ENCODE measurements around the gene RENBP. TPM values are rescaled to one million over a fixed set of nuclear protein-coding genes. Genes with fewer than 3 reads are reported as not detected.

The RENBP gene
- total RNA-seq, 2 experiments from 2014 or later: 8.2 to 8.4 TPM

DNA sequence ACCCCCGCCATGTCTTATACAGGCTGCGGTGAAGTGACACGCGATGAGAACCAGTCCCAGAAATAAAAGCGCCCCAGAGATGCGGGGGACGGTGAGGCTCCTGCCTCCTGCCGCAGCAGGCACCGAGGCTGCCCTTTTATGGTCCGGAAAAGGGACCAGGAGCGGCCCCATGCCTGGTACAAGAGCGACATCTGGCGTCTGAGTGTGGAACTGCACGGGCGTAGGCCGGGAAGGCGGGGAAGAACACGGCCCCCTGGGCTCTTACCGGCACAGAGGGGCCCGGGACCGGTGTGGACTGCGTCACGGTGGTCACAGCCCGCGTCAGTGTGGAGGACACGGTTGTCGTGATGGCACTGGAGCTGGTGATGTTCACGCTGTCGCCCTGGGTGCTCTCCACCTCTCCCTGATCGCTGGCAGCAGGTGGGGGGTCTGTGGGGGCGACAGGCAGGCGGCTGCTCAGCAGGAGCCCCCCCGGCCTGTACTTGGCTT, 8.9 kb upstream of the RENBP start:
- CTCF ChIA-PET: interaction anchor here (0.8 to 1.0 kb wide), 2 partner anchors 60 to 190 kb away, joined by 3 read pairs; no protein-coding TSS in a partner anchor
- peaks cover 26% of the 10 kb centered on the region for H3K36me3 Mint-ChIP-seq
- peak; percentile 84 for DNase-seq
- intact Hi-C loops (cut with micrococcal nuclease): no loop called here
- H3K4me3 Mint-ChIP-seq: no peak overlapping the region
- H3K27me3 Mint-ChIP-seq: no peaks in the 10 kb centered on the region
- peak overlapping the region; percentile 42 for H3K27ac Mint-ChIP-seq
- H3K9me3 Mint-ChIP-seq: no peaks in the 10 kb centered on the region
- peaks cover 4% of the 10 kb centered on the region for H3K4me1 Mint-ChIP-seq (ENCODE audit: low read depth)
- POLR2A ChIA-PET: interaction anchor here (0.9 kb wide), 1 partner anchor 14 kb away, joined by 3 read pairs; no protein-coding TSS in a partner anchor

GRCh38 chrX:153952373-153953026, 8.1 kb upstream of the RENBP start:
- Mint-ChIP-seq H3K27me3 (no peaks in the 10 kb centered on the region), H3K4me1 (ENCODE audit: low read depth) (peaks cover 5% of the 10 kb centered on the region), H3K4me3 (no peak overlapping the region), H3K27ac (no peak overlapping the region), H3K36me3 (peaks cover 27% of the 10 kb centered on the region), H3K9me3 (no peaks in the 10 kb centered on the region)
- ChIA-PET POLR2A (no interaction called here), CTCF (interaction anchor here (0.9 to 1.0 kb wide), 3 partner anchors 14 to 61 kb away, joined by 3 read pairs; no protein-coding TSS in a partner anchor)
- no peak for DNase-seq
- intact Hi-C loops (cut with micrococcal nuclease): no loop called here

GRCh38 chrX:153951683-153952372, 7.4 kb upstream of the RENBP start:
- DNase-seq: no peak
- no peak overlapping the region for H3K27ac Mint-ChIP-seq
- CTCF ChIA-PET: interaction anchor here (0.9 to 1.6 kb wide), 3 partner anchors 15 to 29 kb away, joined by 3 to 5 read pairs (median 3); no protein-coding TSS in a partner anchor
- no peaks in the 10 kb centered on the region for H3K9me3 Mint-ChIP-seq
- H3K4me1 Mint-ChIP-seq (ENCODE audit: low read depth): peaks cover 8% of the 10 kb centered on the region
- no peak overlapping the region for H3K4me3 Mint-ChIP-seq
- H3K27me3 Mint-ChIP-seq: no peaks in the 10 kb centered on the region
- POLR2A ChIA-PET: no interaction called here
- intact Hi-C loops (cut with micrococcal nuclease): no loop called here
- H3K36me3 Mint-ChIP-seq: peaks cover 28% of the 10 kb centered on the region

DNA sequence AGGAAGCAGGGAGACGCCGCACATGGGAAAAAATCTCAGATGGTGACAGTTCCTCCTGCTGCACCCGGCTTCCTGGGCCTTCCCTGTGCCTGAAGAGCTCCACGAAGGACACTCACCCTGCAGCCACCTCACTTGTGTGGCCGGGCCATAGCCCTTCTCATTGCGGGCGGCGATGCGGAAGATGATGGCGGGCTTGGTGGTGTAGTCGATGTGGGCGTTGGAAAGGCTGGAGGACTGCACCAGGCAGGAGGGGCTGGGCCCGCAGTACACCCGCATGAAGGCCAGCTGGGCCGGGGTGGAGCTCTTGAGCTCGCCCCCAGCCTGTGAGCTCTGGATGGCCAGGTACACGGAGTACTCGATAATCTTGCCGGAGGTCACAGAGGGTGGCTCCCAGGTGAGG, 5.7 kb upstream of the RENBP start:
- H3K4me1 Mint-ChIP-seq (ENCODE audit: low read depth): peaks cover 8% of the 10 kb centered on the region
- peaks cover 24% of the 10 kb centered on the region for H3K36me3 Mint-ChIP-seq
- no peak for DNase-seq
- H3K4me3 Mint-ChIP-seq: no peak overlapping the region
- intact Hi-C loops (cut with micrococcal nuclease): no loop called here
- POLR2A ChIA-PET: interaction anchor here (0.7 to 1.3 kb wide), 2 partner anchors 17 to 27 kb away, joined by 3 to 4 read pairs; no protein-coding TSS in a partner anchor
- H3K27me3 Mint-ChIP-seq: no peaks in the 10 kb centered on the region
- no peak overlapping the region for H3K27ac Mint-ChIP-seq
- CTCF ChIA-PET: interaction anchor here (1.0 to 1.6 kb wide), 4 partner anchors 17 to 187 kb away, joined by 3 to 5 read pairs (median 4); partner anchors contain the start of gene ARHGAP4
- H3K9me3 Mint-ChIP-seq: no peaks in the 10 kb centered on the region

- H3K4me1 Mint-ChIP-seq (ENCODE audit: low read depth): peaks cover 11% of the 10 kb centered on the region
- peaks cover 20% of the 10 kb centered on the region for H3K36me3 Mint-ChIP-seq
- intact Hi-C loops (cut with micrococcal nuclease): no loop called here
- H3K4me3 Mint-ChIP-seq: no peak overlapping the region
- no peak overlapping the region for H3K27ac Mint-ChIP-seq
- no peaks in the 10 kb centered on the region for H3K27me3 Mint-ChIP-seq
- ChIA-PET POLR2A (interaction anchor here (1.0 to 1.3 kb wide), 2 partner anchors 18 to 26 kb away, joined by 4 read pairs; no protein-coding TSS in a partner anchor), CTCF (interaction anchor here (1.5 to 5.5 kb wide), 4 partner anchors 18 to 186 kb away, joined by 4 to 93 read pairs (median 28); partner anchors contain the start of genes ARHGAP4, NAA10 and PLXNB3)
- no peak for DNase-seq
- no peaks in the 10 kb centered on the region for H3K9me3 Mint-ChIP-seq
Observed at GRCh38 chrX:153948847-153949805, 4.7 kb upstream of the RENBP start.

- H3K4me3 Mint-ChIP-seq: no peak overlapping the region
- POLR2A ChIA-PET: interaction anchor here (0.6 to 3.9 kb wide), 3 partner anchors 12 to 23 kb away, joined by 3 to 21 read pairs (median 4); partner anchors contain the start of gene ARHGAP4
- intact Hi-C loops (cut with micrococcal nuclease): no loop called here
- peak overlapping the region; percentile 82 for H3K27ac Mint-ChIP-seq
- peaks cover 7% of the 10 kb centered on the region for H3K4me1 Mint-ChIP-seq (ENCODE audit: low read depth)
- CTCF ChIA-PET: interaction anchor here (1.8 to 5.5 kb wide), 6 partner anchors 14 to 184 kb away, joined by 5 to 93 read pairs (median 25); partner anchors contain the start of genes ARHGAP4, NAA10 and PLXNB3
- no peaks in the 10 kb centered on the region for H3K27me3 Mint-ChIP-seq
- peaks cover 13% of the 10 kb centered on the region for H3K36me3 Mint-ChIP-seq
- DNase-seq: no peak
- H3K9me3 Mint-ChIP-seq: no peaks in the 10 kb centered on the region
Observed at GRCh38 chrX:153948002-153948466, 3.6 kb upstream of the RENBP start.

GRCh38 chrX:153947009-153947769, 2.7 kb upstream of the RENBP start:
- H3K27ac Mint-ChIP-seq: peak overlapping the region; percentile 82
- intact Hi-C loops (cut with micrococcal nuclease): loop anchor here (1.0 to 2.0 kb wide), 5 partner anchors 12 to 183 kb away; partner anchors contain the start of genes IDH3G, NAA10, PLXNB3 and SSR4
- DNase-seq: peak; percentile 85
- H3K4me1 Mint-ChIP-seq (ENCODE audit: low read depth): peaks cover 7% of the 10 kb centered on the region
- ChIA-PET POLR2A (interaction anchor here (0.6 to 3.9 kb wide), 4 partner anchors 11 to 182 kb away, joined by 3 to 21 read pairs (median 3); partner anchors contain the start of gene ARHGAP4), CTCF (interaction anchor here (0.5 to 5.5 kb wide), 26 partner anchors 9 to 220 kb away, joined by 3 to 93 read pairs (median 4); partner anchors contain the start of genes ARHGAP4, IDH3G, NAA10 and PLXNB3)
- H3K27me3 Mint-ChIP-seq: no peaks in the 10 kb centered on the region
- H3K9me3 Mint-ChIP-seq: no peaks in the 10 kb centered on the region
- H3K36me3 Mint-ChIP-seq: peaks cover 13% of the 10 kb centered on the region
- no peak overlapping the region for H3K4me3 Mint-ChIP-seq

- H3K4me3 Mint-ChIP-seq: no peak overlapping the region
- H3K27ac Mint-ChIP-seq: no peak overlapping the region
- intact Hi-C loops (cut with micrococcal nuclease): loop anchor here (2.0 kb wide), 2 partner anchors 21 kb away; no protein-coding TSS in a partner anchor
- peaks cover 9% of the 10 kb centered on the region for H3K4me1 Mint-ChIP-seq (ENCODE audit: low read depth)
- H3K9me3 Mint-ChIP-seq: no peaks in the 10 kb centered on the region
- ChIA-PET CTCF (interaction anchor here (0.7 to 5.5 kb wide), 19 partner anchors 8 to 219 kb away, joined by 3 to 93 read pairs (median 4); partner anchors contain the start of genes ARHGAP4, NAA10 and PLXNB3), POLR2A (interaction anchor here (1.0 to 3.9 kb wide), 2 partner anchors 21 to 181 kb away, joined by 3 to 21 read pairs; partner anchors contain the start of gene ARHGAP4)
- peaks cover 11% of the 10 kb centered on the region for H3K36me3 Mint-ChIP-seq
- DNase-seq: no peak
- no peaks in the 10 kb centered on the region for H3K27me3 Mint-ChIP-seq
Observed at GRCh38 chrX:153945956-153946943, 1.8 kb upstream of the RENBP start.

GRCh38 chrX:153944800-153945150, 332 bp upstream of the RENBP start:
- Mint-ChIP-seq H3K4me3 (peak overlapping the region; percentile 75), H3K27me3 (no peaks in the 10 kb centered on the region), H3K4me1 (ENCODE audit: low read depth) (peaks cover 11% of the 10 kb centered on the region), H3K9me3 (no peaks in the 10 kb centered on the region), H3K36me3 (peaks cover 2% of the 10 kb centered on the region), H3K27ac (no peak overlapping the region)
- ChIA-PET POLR2A (interaction anchor here (0.5 to 3.9 kb wide), 3 partner anchors 16 to 190 kb away, joined by 3 to 21 read pairs (median 4); partner anchors contain the start of gene ARHGAP4), CTCF (interaction anchor here (0.6 to 5.5 kb wide), 4 partner anchors 14 to 592 kb away, joined by 3 to 93 read pairs (median 4); partner anchors contain the start of genes ARHGAP4 and NAA10)
- no peak for DNase-seq
- intact Hi-C loops (cut with micrococcal nuclease): no loop called here
